ENCODE data around the gene AGPAT2. TPM values are rescaled to one million over a fixed set of nuclear protein-coding genes. Genes with fewer than 3 reads are reported as not detected.

The AGPAT2 gene
- total RNA-seq, 1 experiment from 2014 or later = 77.9 TPM

DNA sequence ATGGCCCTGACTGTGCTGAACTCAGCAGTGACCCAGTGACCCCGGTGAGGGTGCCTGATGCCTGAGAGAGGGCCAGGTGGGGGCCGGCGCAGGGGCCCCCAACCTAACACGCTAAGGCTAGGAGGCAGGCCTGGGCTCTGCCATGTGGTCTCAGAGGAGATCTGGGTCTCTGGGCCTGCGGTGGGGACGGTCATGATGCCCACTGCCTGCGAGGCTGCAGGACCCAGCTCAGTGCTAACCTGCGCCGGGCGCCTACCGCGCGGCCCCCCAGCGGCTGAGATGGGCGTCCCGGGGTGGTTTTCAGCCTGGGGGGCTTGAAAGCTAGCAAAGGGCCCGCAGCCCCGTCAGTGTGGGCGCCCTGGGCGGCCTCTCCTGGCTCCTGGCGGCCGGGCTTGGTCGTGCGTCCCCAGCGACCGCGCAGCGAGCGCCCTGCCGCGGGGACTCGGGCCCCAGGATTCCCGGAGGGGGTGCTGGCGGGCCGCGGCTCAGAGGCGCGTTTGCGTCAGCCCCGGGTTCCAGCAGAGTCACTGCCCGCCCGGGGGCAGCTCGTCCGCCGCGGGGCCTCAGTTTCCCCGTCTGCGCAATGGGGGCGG, 22.1 kb downstream of the AGPAT2 start:
- TF ChIP-seq, protein P1, sequence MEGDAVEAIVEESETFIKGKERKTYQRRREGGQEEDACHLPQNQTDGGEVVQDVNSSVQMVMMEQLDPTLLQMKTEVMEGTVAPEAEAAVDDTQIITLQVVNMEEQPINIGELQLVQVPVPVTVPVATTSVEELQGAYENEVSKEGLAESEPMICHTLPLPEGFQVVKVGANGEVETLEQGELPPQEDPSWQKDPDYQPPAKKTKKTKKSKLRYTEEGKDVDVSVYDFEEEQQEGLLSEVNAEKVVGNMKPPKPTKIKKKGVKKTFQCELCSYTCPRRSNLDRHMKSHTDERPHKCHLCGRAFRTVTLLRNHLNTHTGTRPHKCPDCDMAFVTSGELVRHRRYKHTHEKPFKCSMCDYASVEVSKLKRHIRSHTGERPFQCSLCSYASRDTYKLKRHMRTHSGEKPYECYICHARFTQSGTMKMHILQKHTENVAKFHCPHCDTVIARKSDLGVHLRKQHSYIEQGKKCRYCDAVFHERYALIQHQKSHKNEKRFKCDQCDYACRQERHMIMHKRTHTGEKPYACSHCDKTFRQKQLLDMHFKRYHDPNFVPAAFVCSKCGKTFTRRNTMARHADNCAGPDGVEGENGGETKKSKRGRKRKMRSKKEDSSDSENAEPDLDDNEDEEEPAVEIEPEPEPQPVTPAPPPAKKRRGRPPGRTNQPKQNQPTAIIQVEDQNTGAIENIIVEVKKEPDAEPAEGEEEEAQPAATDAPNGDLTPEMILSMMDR (IDR thresholded peaks at IDR 0.05) = no peak
- TF ChIP-seq, protein P2, sequence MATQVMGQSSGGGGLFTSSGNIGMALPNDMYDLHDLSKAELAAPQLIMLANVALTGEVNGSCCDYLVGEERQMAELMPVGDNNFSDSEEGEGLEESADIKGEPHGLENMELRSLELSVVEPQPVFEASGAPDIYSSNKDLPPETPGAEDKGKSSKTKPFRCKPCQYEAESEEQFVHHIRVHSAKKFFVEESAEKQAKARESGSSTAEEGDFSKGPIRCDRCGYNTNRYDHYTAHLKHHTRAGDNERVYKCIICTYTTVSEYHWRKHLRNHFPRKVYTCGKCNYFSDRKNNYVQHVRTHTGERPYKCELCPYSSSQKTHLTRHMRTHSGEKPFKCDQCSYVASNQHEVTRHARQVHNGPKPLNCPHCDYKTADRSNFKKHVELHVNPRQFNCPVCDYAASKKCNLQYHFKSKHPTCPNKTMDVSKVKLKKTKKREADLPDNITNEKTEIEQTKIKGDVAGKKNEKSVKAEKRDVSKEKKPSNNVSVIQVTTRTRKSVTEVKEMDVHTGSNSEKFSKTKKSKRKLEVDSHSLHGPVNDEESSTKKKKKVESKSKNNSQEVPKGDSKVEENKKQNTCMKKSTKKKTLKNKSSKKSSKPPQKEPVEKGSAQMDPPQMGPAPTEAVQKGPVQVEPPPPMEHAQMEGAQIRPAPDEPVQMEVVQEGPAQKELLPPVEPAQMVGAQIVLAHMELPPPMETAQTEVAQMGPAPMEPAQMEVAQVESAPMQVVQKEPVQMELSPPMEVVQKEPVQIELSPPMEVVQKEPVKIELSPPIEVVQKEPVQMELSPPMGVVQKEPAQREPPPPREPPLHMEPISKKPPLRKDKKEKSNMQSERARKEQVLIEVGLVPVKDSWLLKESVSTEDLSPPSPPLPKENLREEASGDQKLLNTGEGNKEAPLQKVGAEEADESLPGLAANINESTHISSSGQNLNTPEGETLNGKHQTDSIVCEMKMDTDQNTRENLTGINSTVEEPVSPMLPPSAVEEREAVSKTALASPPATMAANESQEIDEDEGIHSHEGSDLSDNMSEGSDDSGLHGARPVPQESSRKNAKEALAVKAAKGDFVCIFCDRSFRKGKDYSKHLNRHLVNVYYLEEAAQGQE (IDR thresholded peaks at IDR 0.05; ENCODE audit: insufficient read depth in 1 of 2, low read depth in 2 of 2, low read length in 1 of 2) = no peak
- TF ChIP-seq POLR2AphosphoS5 (IDR thresholded peaks at IDR 0.05; ENCODE audit: low read depth, low read length) (no peak), TCF7L2 (IDR thresholded peaks at IDR 0.05; ENCODE audit: low read depth, low read length) (no peak), SIN3A (IDR thresholded peaks at IDR 0.05; ENCODE audit: borderline replicate concordance, insufficient read depth, low read depth, low read length) (no peak)
- Histone ChIP-seq H3K27me3 (ENCODE audit: control insufficient read depth, insufficient read depth, low read length) (no peaks in the 10 kb centered on the region), H3K4me3 (ENCODE audit: low read depth in 2 of 2, low read length in 2 of 2) (peak overlapping the region; percentile 40 to 41), H3K9me3 (ENCODE audit: control insufficient read depth, insufficient read depth, low read depth, low read length) (no peaks in the 10 kb centered on the region), H3K36me3 (ENCODE audit: control insufficient read depth, insufficient read depth, low read length) (no peaks in the 10 kb centered on the region), H3K27ac (ENCODE audit: low read length) (peak overlapping the region; percentile 44; the same call in 1 of the 2 replicates), H3K4me1 (ENCODE audit: control insufficient read depth, insufficient read depth, low read length) (peaks cover 33% of the 10 kb centered on the region)
- peak; percentile 50 for ATAC-seq
- POLR2A ChIA-PET = no interaction called here
- CTCF ChIA-PET = interaction anchor here (0.8 kb wide), 1 partner anchor 29 kb away, joined by 3 read pairs; no protein-coding TSS in a partner anchor
- intact Hi-C loops (cut with micrococcal nuclease; ENCODE audit: unreplicated experiment) (no loop called here), in situ Hi-C loops (cut with HindIII; ENCODE audit: low pct_unique_long_range_greater_than_20kb, low sequenced_read_pairs) (no loop called here)
- no TSS peak for BruUV-seq (replicated peaks)
- no peak for DNase-seq (ENCODE audit: low read depth, low spot score)

DNA sequence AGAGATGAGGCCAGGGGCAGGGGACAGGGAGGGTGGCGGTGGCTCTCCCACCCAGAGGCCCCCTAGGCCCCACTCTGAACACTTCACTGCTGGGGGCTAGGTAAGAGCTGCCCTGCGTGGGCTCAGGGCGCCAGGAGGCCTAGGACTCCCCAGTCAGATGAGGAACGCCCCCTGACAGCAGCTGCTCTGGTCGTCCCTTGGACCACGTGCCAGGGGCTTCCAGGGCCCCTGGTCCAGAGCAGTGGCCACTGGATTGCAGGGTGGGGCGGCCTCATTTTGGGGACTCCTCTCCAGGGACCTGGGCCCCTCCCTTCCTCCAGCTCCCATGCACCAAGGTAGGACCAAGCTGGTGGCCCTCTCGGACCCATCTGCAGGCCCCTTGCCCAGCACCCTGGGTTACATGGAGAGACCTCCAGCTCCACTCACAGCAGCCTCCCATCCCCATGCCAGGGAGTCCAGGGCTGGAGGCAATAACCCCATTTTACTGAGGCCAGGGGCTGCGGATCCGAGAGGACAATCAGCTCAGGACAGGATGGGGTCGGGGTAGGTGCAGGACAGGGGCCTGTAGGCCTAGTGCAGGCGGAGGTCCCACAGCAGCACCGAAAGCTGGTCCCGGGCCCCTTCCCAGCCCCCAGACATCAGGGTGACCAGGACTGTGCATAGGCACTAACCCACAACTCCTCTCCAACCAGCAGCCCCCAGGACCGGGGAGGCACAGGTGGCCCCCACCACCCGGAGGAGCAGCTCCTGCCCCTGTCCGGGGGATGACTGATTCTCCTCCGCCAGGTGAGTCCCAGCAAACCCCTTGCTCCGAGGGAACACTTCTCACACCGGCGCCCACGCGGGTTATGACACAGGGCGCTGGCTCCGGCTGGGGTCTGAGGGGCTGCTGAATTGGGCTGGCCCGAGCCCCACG, 23.0 kb downstream of the AGPAT2 start:
- DNase-seq (ENCODE audit: low read depth, low spot score) (no peak), ATAC-seq (no peak)
- Histone ChIP-seq H3K27ac (ENCODE audit: low read length) (no peak overlapping the region), H3K27me3 (ENCODE audit: control insufficient read depth, insufficient read depth, low read length) (no peaks in the 10 kb centered on the region), H3K4me1 (ENCODE audit: control insufficient read depth, insufficient read depth, low read length) (peaks cover 25% of the 10 kb centered on the region), H3K4me3 (ENCODE audit: low read depth in 2 of 2, low read length in 2 of 2) (no peak overlapping the region), H3K9me3 (ENCODE audit: control insufficient read depth, insufficient read depth, low read depth, low read length) (no peaks in the 10 kb centered on the region), H3K36me3 (ENCODE audit: control insufficient read depth, insufficient read depth, low read length) (no peaks in the 10 kb centered on the region)
- POLR2A ChIA-PET = no interaction called here
- TF ChIP-seq TCF7L2 (IDR thresholded peaks at IDR 0.05; ENCODE audit: low read depth, low read length) = no peak
- TF ChIP-seq, protein P1 (IDR thresholded peaks at IDR 0.05) = no peak
- TF ChIP-seq, protein P2 (IDR thresholded peaks at IDR 0.05; ENCODE audit: insufficient read depth in 1 of 2, low read depth in 2 of 2, low read length in 1 of 2) = no peak
- no peak for TF ChIP-seq SIN3A (IDR thresholded peaks at IDR 0.05; ENCODE audit: borderline replicate concordance, insufficient read depth, low read depth, low read length)
- no peak for TF ChIP-seq POLR2AphosphoS5 (IDR thresholded peaks at IDR 0.05; ENCODE audit: low read depth, low read length)
- intact Hi-C loops (cut with micrococcal nuclease; ENCODE audit: unreplicated experiment) = no loop called here
- CTCF ChIA-PET = interaction anchor here (0.5 to 0.9 kb wide), 2 partner anchors 13 to 41 kb away, joined by 3 to 6 read pairs; no protein-coding TSS in a partner anchor
- no TSS peak for BruUV-seq (replicated peaks)
- in situ Hi-C loops (cut with HindIII; ENCODE audit: low pct_unique_long_range_greater_than_20kb, low sequenced_read_pairs) = no loop called here
